ENCODE data around the gene RASSF8. TPM values are rescaled to one million over a fixed set of nuclear protein-coding genes. Genes with fewer than 3 reads are reported as not detected.

RASSF8 gene
- total and polyA plus RNA-seq, 10 donors, result 1.4 to 38.0 (median 10.9) TPM

GRCh38 chr12:25950329-25951115 is 8.0 kb upstream of the RASSF8 start:
- no peak for DNase-seq
- Histone ChIP-seq H3K36me3 (no peaks in the 10 kb centered on the region), H3K4me3 (no peak overlapping the region), H3K27ac (no peak overlapping the region), H3K9me3 (no peaks in the 10 kb centered on the region), H3K4me1 (no peaks in the 10 kb centered on the region), H3K27me3 (replicated peaks in 1 of 7) (no peaks in the 10 kb centered on the region)
- 82 to 97% (median 95%) methylated on average over 4 to 6 of the region's 6 CpGs for WGBS, 5 donors
- intact Hi-C loops (cut with DNase I; ENCODE audit: low total_unique reads), result no loop called here
- TF ChIP-seq CTCF (IDR thresholded peaks at IDR 0.05 in 8 of 11, conservative IDR thresholded peaks at IDR 0.05 in 3 of 11) (no peak), POLR2AphosphoS5 (IDR thresholded peaks at IDR 0.05) (no peak), POLR2A (IDR thresholded peaks at IDR 0.05) (no peak)

- 1 to 3% (median 2%) methylated on average over 28 to 38 of the region's 38 CpGs for WGBS, 5 donors
- intact Hi-C loops (cut with DNase I; ENCODE audit: low total_unique reads), result no loop called here
Measured at GRCh38 chr12:25957793-25958427, 572 bp upstream of the RASSF8 start.

GRCh38 chr12:25959071-25959961 is 834 bp downstream of the RASSF8 start:
- WGBS, 5 donors, result 0 to 2% (median 1%) methylated on average over 30 to 57 of the region's 57 CpGs
- H3K36me3 ChIP-seq, result no peaks in the 10 kb centered on the region
- no peaks in the 10 kb centered on the region for H3K9me3 ChIP-seq
- TF ChIP-seq CTCF (IDR thresholded peaks at IDR 0.05 in 8 of 11, conservative IDR thresholded peaks at IDR 0.05 in 3 of 11), result no peak
- TF ChIP-seq POLR2A (IDR thresholded peaks at IDR 0.05), result peak in 1 of 3 donors; percentile 23
- peak; percentile 33 to 65 (median 58) for TF ChIP-seq POLR2AphosphoS5 (IDR thresholded peaks at IDR 0.05)
- H3K4me1 ChIP-seq, result peaks cover 0 to 34% (median 22%) of the 10 kb centered on the region in 6 donors
- DNase-seq, result peak; percentile 76
- intact Hi-C loops (cut with DNase I; ENCODE audit: low total_unique reads), result no loop called here
- H3K27ac ChIP-seq, result peak overlapping the region; percentile 70 to 93 (median 86)
- peaks cover 0 to 50% (median 0%) of the 10 kb centered on the region in 7 donors for H3K27me3 ChIP-seq (replicated peaks in 1 of 7)
- H3K4me3 ChIP-seq, result peak overlapping the region; percentile 55 to 86 (median 63)

More at GRCh38 chr12:25957793-25958427, 572 bp upstream of the RASSF8 start:
- H3K27me3 ChIP-seq (replicated peaks in 1 of 7), result peaks cover 0 to 50% (median 0%) of the 10 kb centered on the region in 7 donors
- H3K4me3 ChIP-seq, result peak overlapping the region; percentile 40 to 86 (median 62)
- TF ChIP-seq POLR2A (IDR thresholded peaks at IDR 0.05) (no peak), CTCF (IDR thresholded peaks at IDR 0.05 in 8 of 11, conservative IDR thresholded peaks at IDR 0.05 in 3 of 11) (no peak), POLR2AphosphoS5 (IDR thresholded peaks at IDR 0.05) (no peak)
- peak overlapping the region; percentile 70 to 93 (median 86) for H3K27ac ChIP-seq
- H3K4me1 ChIP-seq, result peaks cover 0 to 31% (median 22%) of the 10 kb centered on the region in 6 donors
- no peaks in the 10 kb centered on the region for H3K36me3 ChIP-seq
- no peaks in the 10 kb centered on the region for H3K9me3 ChIP-seq
- no peak for DNase-seq

All from spleen (tissue), 11 donors.